IMR-90 (cell line): ENCODE measurements around the gene SVOPL. TPM values are rescaled to one million over a fixed set of nuclear protein-coding genes. Genes with fewer than 3 reads are reported as not detected.

Source experiments
- ATAC-seq: fragments of 200-7000 bp; cut with Tn5 transposase; 2 replicates; pipeline ENCODE4 v1.9.1; 2020; ENCODE audit warnings: low read depth, mild to moderate bottlenecking, moderate library complexity
- BruUV-seq: library from RNA; stranded (reverse); fragments of 400-500 nt; replicated peaks from 2 replicates; lab custom pipeline; 2021; lab: Mats Ljungman, UMichigan
- CTCF ChIA-PET: fragments of 300-600 bp; formaldehyde crosslinking; extraction: SDS; loops from one replicate; lab custom pipeline; 2021; ENCODE audit warnings: antibody characterized with exemption; lab: Yijun Ruan, JAX
- POLR2A ChIA-PET: fragments of 300-600 bp; sonication (Branson Sonifier 250); formaldehyde crosslinking; loops from one replicate; lab custom pipeline; 2022; ENCODE audit warnings: antibody characterized with exemption; ENCODE audit not compliant: unreplicated experiment; lab: Charles Lee
- DNase-seq: peaks from one replicate; pipeline ENCODE4 v3.0.0; 2013
- H2AFZ ChIP-seq: replicated peaks from 2 replicates; pipeline ENCODE3; 2013; ENCODE audit warnings: low read length, mild to moderate bottlenecking; ENCODE audit not compliant: poor library complexity
- H2AK5ac ChIP-seq: 2 replicates; pipeline ENCODE4 v1.6.1; 2013; ENCODE audit warnings: low read depth, low read length, inconsistent platforms
- H2AK9ac ChIP-seq: replicated peaks from 2 replicates; pipeline ENCODE3; 2013; ENCODE audit warnings: mild to moderate bottlenecking, low read depth, low read length, moderate library complexity; ENCODE audit not compliant: poor library complexity
- H2BK120ac ChIP-seq: 2 replicates; pipeline ENCODE4 v1.6.1; 2013; ENCODE audit warnings: low read depth, low read length, inconsistent platforms
- H2BK15ac ChIP-seq: 3 replicates; pipeline ENCODE4 v1.6.1; 2013; ENCODE audit warnings: low read depth, low read length, inconsistent platforms
- H2BK20ac ChIP-seq: 2 replicates; pipeline ENCODE4 v1.6.1; 2013; ENCODE audit warnings: low read depth, mild to moderate bottlenecking, inconsistent platforms, low read length, moderate library complexity
- H2BK5ac ChIP-seq: 2 replicates; pipeline ENCODE4 v1.6.1; 2013; ENCODE audit warnings: mild to moderate bottlenecking, low read depth, low read length, inconsistent platforms; ENCODE audit not compliant: poor library complexity, severe bottlenecking
- H3K14ac ChIP-seq: replicated peaks from 2 replicates; pipeline ENCODE4 v1.6.1; 2013; ENCODE audit warnings: low read depth, low read length, inconsistent platforms
- H3K18ac ChIP-seq: 2 replicates; pipeline ENCODE4 v1.6.1; 2013; ENCODE audit warnings: low read depth, low read length, control low read depth
- H3K23ac ChIP-seq: 2 replicates; pipeline ENCODE4 v1.6.1; 2013; ENCODE audit warnings: low read depth, low read length, inconsistent platforms
- H3K27ac ChIP-seq: 2 replicates; pipeline ENCODE4 v1.5.1; 2013; ENCODE audit warnings: mild to moderate bottlenecking, control low read depth, low read length; ENCODE audit not compliant: insufficient read depth
- H3K27me3 ChIP-seq: 2 replicates; pipeline ENCODE4 v1.6.1; 2013; ENCODE audit warnings: low read length; ENCODE audit not compliant: control insufficient read depth, insufficient read depth
- H3K36me3 ChIP-seq: 2 replicates; pipeline ENCODE4 v1.6.1; 2013; ENCODE audit warnings: low read length, mixed read lengths; ENCODE audit not compliant: control insufficient read depth, insufficient read depth
- H3K4ac ChIP-seq: 2 replicates; pipeline ENCODE4 v1.6.1; 2013; ENCODE audit warnings: low read depth, low read length, inconsistent platforms
- H3K4me1 ChIP-seq: 2 replicates; pipeline ENCODE4 v1.6.1; 2013; ENCODE audit warnings: low read length, mixed read lengths; ENCODE audit not compliant: control insufficient read depth, insufficient read depth
- H3K4me2 ChIP-seq: 2 replicates; pipeline ENCODE4 v1.6.1; 2013; ENCODE audit warnings: low read depth, mild to moderate bottlenecking, control low read depth, low read length, moderate library complexity
- H3K4me3 ChIP-seq: 2 replicates; pipeline ENCODE4 v1.5.1; 2013; ENCODE audit warnings: low read depth, mild to moderate bottlenecking, control low read depth, low read length, moderate library complexity; ENCODE audit not compliant: insufficient read depth
- H3K56ac ChIP-seq: 2 replicates; pipeline ENCODE4 v1.6.1; 2013; ENCODE audit warnings: low read length, inconsistent platforms; ENCODE audit not compliant: insufficient read depth; ENCODE audit errors: extremely low read depth
- H3K79me1 ChIP-seq, 2 experiments: 2 replicates each; pipeline ENCODE4 v1.6.1; 2013; ENCODE audit warnings: low read length in 2 of 2, inconsistent platforms in 1 of 2, low read depth in 1 of 2
- H3K9ac ChIP-seq: 2 replicates; pipeline ENCODE4 v1.6.1; 2013; ENCODE audit warnings: low read depth, low read length, control low read depth
- H3K9me1 ChIP-seq: 2 replicates; pipeline ENCODE4 v1.6.1; 2013; ENCODE audit warnings: low read length, inconsistent platforms; ENCODE audit not compliant: insufficient read depth
- H3K9me3 ChIP-seq: 2 replicates; pipeline ENCODE4 v1.6.1; 2013; ENCODE audit warnings: low read length; ENCODE audit not compliant: control insufficient read depth, insufficient read depth
- H4K20me1 ChIP-seq: 2 replicates; pipeline ENCODE4 v1.6.1; 2013; ENCODE audit warnings: low read length, inconsistent platforms; ENCODE audit not compliant: insufficient read depth
- H4K5ac ChIP-seq: 2 replicates; pipeline ENCODE4 v1.6.1; 2013; ENCODE audit warnings: mild to moderate bottlenecking, low read depth, low read length, control low read depth
- H4K8ac ChIP-seq, 2 experiments: 2 replicates each; pipeline ENCODE4 v1.6.1; 2013; ENCODE audit warnings: low read depth in 2 of 2, low read length in 2 of 2, control low read depth in 1 of 2, inconsistent platforms in 1 of 2
- H4K91ac ChIP-seq: 2 replicates; pipeline ENCODE4 v1.6.1; 2013; ENCODE audit warnings: low read depth, low read length, inconsistent platforms; ENCODE audit not compliant: insufficient read depth
- CHD1 ChIP-seq: IDR thresholded peaks from 2 replicates; pipeline ENCODE4 v1.6.1; 2012; ENCODE audit warnings: low read depth, low read length, improper control_type of control experiment
- MAFK ChIP-seq: IDR thresholded peaks from 2 replicates; pipeline ENCODE4 v1.6.1; 2012; ENCODE audit warnings: low read depth, low read length, improper control_type of control experiment
- MXI1 ChIP-seq: IDR thresholded peaks from 2 replicates; pipeline ENCODE4 v1.6.1; 2012; ENCODE audit warnings: low read depth, mild to moderate bottlenecking, low read length, moderate library complexity, borderline replicate concordance
- POLR2A ChIP-seq: IDR thresholded peaks from 2 replicates; pipeline ENCODE4 v1.6.1; 2012; ENCODE audit warnings: mild to moderate bottlenecking, low read depth, low read length
- RAD21 ChIP-seq: IDR thresholded peaks from 2 replicates; pipeline ENCODE4 v1.6.1; 2012; ENCODE audit warnings: low read length, improper control_type of control experiment
- RFX5 ChIP-seq: IDR thresholded peaks from 2 replicates; pipeline ENCODE4 v1.8.0; 2012; ENCODE audit warnings: low read depth, mild to moderate bottlenecking, low read length, moderate library complexity
- SMC3 ChIP-seq: fragments of 150-350 bp; IDR thresholded peaks from 2 replicates; pipeline ENCODE4 v1.6.1; 2016; ENCODE audit warnings: low read depth, mild to moderate bottlenecking, antibody characterized with exemption, low read length, moderate library complexity
- WGBS, 2 experiments: methylation state at CpG; one replicate each; pipeline versions ENCODE4 v1.1.5 to v1.1.7; 2013; ENCODE audit warnings: missing lambda C conversion rate in 2 of 2; ENCODE audit not compliant: insufficient read length in 1 of 2; ENCODE audit errors: extremely low coverage in 2 of 2; 5-methylcytosine and 5-hydroxymethylcytosine counted together
- dilution Hi-C: fragments of 300-500 bp; cut with HindIII; formaldehyde crosslinking; loops from one replicate; pipeline ENCODE4 v1.14.3; 2018; ENCODE audit warnings: low sequenced_read_pairs; ENCODE audit not compliant: unreplicated experiment
- in situ Hi-C: fragments of 300-500 bp; cut with MboI; formaldehyde crosslinking; loops from 3 replicates; pipeline ENCODE4 v1.14.3; 2019; ENCODE audit warnings: low sequenced_read_pairs, inconsistent platforms, mixed read lengths
- intact Hi-C: fragments of 100-400 bp; cut with micrococcal nuclease; formaldehyde crosslinking; loops from 2 replicates; pipeline ENCODE4 v1.10.0; 2022
- polyA plus RNA-seq, 3 experiments: library from polyadenylated mRNA; depleted of rRNA; stranded (reverse); fragments of >200 nt; gene quantifications; 2 replicates each; pipeline ENCODE4 v1.2.3, GENCODE V29; 2012; ENCODE audit warnings: low replicate concordance in 1 of 3
- total RNA-seq: library from RNA; depleted of rRNA; stranded (reverse); fragments of >200 nt; gene quantifications from 2 replicates; pipeline ENCODE4 v1.2.3, GENCODE V29; 2012
- TF ChIP-seq, protein P1 (sequence below): fragments of 150-350 bp; IDR thresholded peaks from 2 replicates; pipeline ENCODE4 v1.6.1; 2016; ENCODE audit warnings: low read depth, mild to moderate bottlenecking, low read length, moderate library complexity, borderline replicate concordance
- TF ChIP-seq, protein P2 (sequence below): conservative IDR thresholded peaks from 2 replicates; pipeline ENCODE4 v1.5.1; 2012; ENCODE audit warnings: mild to moderate bottlenecking, low read depth, low read length, improper control_type of control experiment

The SVOPL gene
- total and polyA plus RNA-seq, 2 of the 4 experiments (the other 2 are of a cell fraction) = not detected

DNA sequence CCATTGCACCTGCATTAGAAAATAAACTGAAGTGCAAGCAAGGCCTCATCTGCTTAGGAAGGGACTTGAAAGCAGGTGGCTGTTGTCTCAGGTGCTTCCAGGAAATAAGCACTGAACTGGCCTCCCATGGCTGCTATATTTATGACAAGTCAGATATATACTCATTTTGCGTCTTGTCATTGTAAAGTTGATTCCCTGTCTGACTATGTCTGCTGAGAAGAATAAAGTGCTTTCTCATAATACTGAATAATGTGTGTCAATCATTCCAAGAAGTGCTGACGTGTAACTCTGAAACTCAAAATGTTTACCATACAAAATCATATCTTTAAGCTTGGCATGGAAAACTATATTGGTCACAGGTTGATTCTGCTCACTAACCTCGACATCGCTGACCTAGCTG is 44.9 kb upstream of the SVOPL start:
- Histone ChIP-seq H2BK20ac (no peak overlapping the region), H4K20me1 (no peaks in the 10 kb centered on the region), H3K23ac (no peak overlapping the region), H2AK5ac (no peak overlapping the region), H3K27me3 (peaks cover 5% of the 10 kb centered on the region), H3K56ac (no peak overlapping the region), H3K9me3 (no peaks in the 10 kb centered on the region), H2AFZ (no peak overlapping the region), H3K14ac (no peak overlapping the region), H3K27ac (no peak overlapping the region), H2AK9ac (no peak overlapping the region), H4K5ac (no peak overlapping the region), H3K36me3 (no peaks in the 10 kb centered on the region), H3K9me1 (no peaks in the 10 kb centered on the region; the same call in 1 of the 2 replicates), H2BK120ac (no peak overlapping the region), H3K9ac (no peak overlapping the region), H3K4me1 (no peaks in the 10 kb centered on the region), H3K79me1 (no peaks in the 10 kb centered on the region), H4K8ac (no peak overlapping the region), H3K4ac (no peak overlapping the region), H2BK5ac (no peak overlapping the region), H3K4me2 (no peak overlapping the region), H3K18ac (no peak overlapping the region), H2BK15ac (no peak overlapping the region), H4K91ac (no peak overlapping the region), H3K4me3 (no peak overlapping the region)
- TF ChIP-seq RFX5 (no peak), POLR2A (no peak), SMC3 (no peak), MXI1 (no peak), RAD21 (no peak), MAFK (no peak), CHD1 (no peak)
- TF ChIP-seq, protein P1, sequence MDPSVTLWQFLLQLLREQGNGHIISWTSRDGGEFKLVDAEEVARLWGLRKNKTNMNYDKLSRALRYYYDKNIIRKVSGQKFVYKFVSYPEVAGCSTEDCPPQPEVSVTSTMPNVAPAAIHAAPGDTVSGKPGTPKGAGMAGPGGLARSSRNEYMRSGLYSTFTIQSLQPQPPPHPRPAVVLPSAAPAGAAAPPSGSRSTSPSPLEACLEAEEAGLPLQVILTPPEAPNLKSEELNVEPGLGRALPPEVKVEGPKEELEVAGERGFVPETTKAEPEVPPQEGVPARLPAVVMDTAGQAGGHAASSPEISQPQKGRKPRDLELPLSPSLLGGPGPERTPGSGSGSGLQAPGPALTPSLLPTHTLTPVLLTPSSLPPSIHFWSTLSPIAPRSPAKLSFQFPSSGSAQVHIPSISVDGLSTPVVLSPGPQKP = no peak
- TF ChIP-seq, protein P2, sequence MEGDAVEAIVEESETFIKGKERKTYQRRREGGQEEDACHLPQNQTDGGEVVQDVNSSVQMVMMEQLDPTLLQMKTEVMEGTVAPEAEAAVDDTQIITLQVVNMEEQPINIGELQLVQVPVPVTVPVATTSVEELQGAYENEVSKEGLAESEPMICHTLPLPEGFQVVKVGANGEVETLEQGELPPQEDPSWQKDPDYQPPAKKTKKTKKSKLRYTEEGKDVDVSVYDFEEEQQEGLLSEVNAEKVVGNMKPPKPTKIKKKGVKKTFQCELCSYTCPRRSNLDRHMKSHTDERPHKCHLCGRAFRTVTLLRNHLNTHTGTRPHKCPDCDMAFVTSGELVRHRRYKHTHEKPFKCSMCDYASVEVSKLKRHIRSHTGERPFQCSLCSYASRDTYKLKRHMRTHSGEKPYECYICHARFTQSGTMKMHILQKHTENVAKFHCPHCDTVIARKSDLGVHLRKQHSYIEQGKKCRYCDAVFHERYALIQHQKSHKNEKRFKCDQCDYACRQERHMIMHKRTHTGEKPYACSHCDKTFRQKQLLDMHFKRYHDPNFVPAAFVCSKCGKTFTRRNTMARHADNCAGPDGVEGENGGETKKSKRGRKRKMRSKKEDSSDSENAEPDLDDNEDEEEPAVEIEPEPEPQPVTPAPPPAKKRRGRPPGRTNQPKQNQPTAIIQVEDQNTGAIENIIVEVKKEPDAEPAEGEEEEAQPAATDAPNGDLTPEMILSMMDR = no peak
- no peak for DNase-seq
- CTCF ChIA-PET = no interaction called here
- intact Hi-C loops (no loop called here), dilution Hi-C loops (no loop called here), in situ Hi-C loops (loop anchor here (25.0 kb wide), 1 partner anchor 1134 kb away; no protein-coding TSS in a partner anchor)
- no peak for ATAC-seq
- BruUV-seq = no TSS peak
- POLR2A ChIA-PET = no interaction called here
- WGBS, 2 experiments = no CpG with 5 or more reads among the region's 4 CpGs
